HepG2 (cell line): ENCODE measurements around the gene CDK10. TPM values are rescaled to one million over a fixed set of nuclear protein-coding genes. Genes with fewer than 3 reads are reported as not detected.
A peak's percentile ranks its signal among the peaks of the same experiment; 100 is the strongest.

Source experiments
- GATA4 ChIP-seq: sonication (generic); IDR thresholded peaks from 2 replicates; pipeline ENCODE4 v1.6.1; 2016; ENCODE audit warnings: antibody characterized with exemption, low read depth, borderline replicate concordance
- KDM5A ChIP-seq: fragments of 200-600 bp; sonication (generic); IDR thresholded peaks from 2 replicates; pipeline ENCODE4 v1.7.0; 2018; ENCODE audit warnings: antibody characterized with exemption, mild to moderate bottlenecking, low read length, borderline replicate concordance
- MYPOP ChIP-seq: sonication (generic); formaldehyde crosslinking; IDR thresholded peaks from 2 replicates; pipeline ENCODE4 v1.8.1; 2023; ENCODE audit warnings: mild to moderate bottlenecking, moderate library complexity, missing genetic modification reagents
- NBN ChIP-seq: fragments of 450-650 bp; conservative IDR thresholded peaks from 2 replicates; pipeline ENCODE4 v1.6.1; 2017
- NR2F6 ChIP-seq, 2 experiments: IDR thresholded peaks; 2 replicates each; pipeline ENCODE4 v1.6.1; 2016; ENCODE audit warnings: antibody characterized with exemption in 1 of 2, mild to moderate bottlenecking in 1 of 2
- SMARCC2 ChIP-seq: fragments of 450-650 bp; IDR thresholded peaks from 2 replicates; pipeline ENCODE4 v1.6.1; 2017; ENCODE audit warnings: antibody characterized with exemption, mild to moderate bottlenecking
- ZBTB25 ChIP-seq: IDR thresholded peaks from 2 replicates; pipeline ENCODE4 v1.6.1; 2018; ENCODE audit warnings: missing genetic modification reagents
- ZBTB3 ChIP-seq: sonication (generic); formaldehyde crosslinking; IDR thresholded peaks from 2 replicates; pipeline ENCODE4 v1.4.0; 2020; ENCODE audit warnings: low read depth, mild to moderate bottlenecking, moderate library complexity, missing genetic modification reagents, borderline replicate concordance
- ZBTB37 ChIP-seq: sonication (generic); formaldehyde crosslinking; IDR thresholded peaks from 2 replicates; pipeline ENCODE4 v1.4.0; 2020; ENCODE audit warnings: mild to moderate bottlenecking, missing genetic modification reagents
- ZNF101 ChIP-seq: sonication (generic); formaldehyde crosslinking; IDR thresholded peaks from 2 replicates; pipeline ENCODE4 v1.4.0; 2020; ENCODE audit warnings: mild to moderate bottlenecking, low read depth, missing genetic modification reagents, borderline replicate concordance
- ZNF12 ChIP-seq: sonication (generic); formaldehyde crosslinking; IDR thresholded peaks from 2 replicates; pipeline ENCODE4 v1.5.0; 2020; ENCODE audit warnings: missing genetic modification reagents
- ZNF431 ChIP-seq: sonication (generic); formaldehyde crosslinking; IDR thresholded peaks from 2 replicates; pipeline ENCODE4 v1.9.0; 2022; ENCODE audit warnings: missing genetic modification reagents, low read depth, mild to moderate bottlenecking, borderline replicate concordance
- ZNF724P ChIP-seq: sonication (generic); formaldehyde crosslinking; IDR thresholded peaks from 2 replicates; pipeline ENCODE4 v1.8.0; 2022; ENCODE audit warnings: missing genetic modification reagents, borderline replicate concordance
- ZNF740 ChIP-seq: sonication (generic); formaldehyde crosslinking; IDR thresholded peaks from 2 replicates; pipeline ENCODE4 v1.4.0; 2020; ENCODE audit warnings: missing genetic modification reagents
- ZNF746 ChIP-seq: sonication (generic); formaldehyde crosslinking; IDR thresholded peaks from 2 replicates; pipeline ENCODE4 v1.8.0; 2022; ENCODE audit warnings: mild to moderate bottlenecking, missing genetic modification reagents
- ZNF784 ChIP-seq: sonication (generic); formaldehyde crosslinking; IDR thresholded peaks from 2 replicates; pipeline ENCODE4 v1.5.1; 2020; ENCODE audit warnings: missing genetic modification reagents, mild to moderate bottlenecking, borderline replicate concordance
- polyA plus RNA-seq, 8 experiments: library from polyadenylated mRNA; depleted of rRNA in 3 of 8; stranded (reverse) in 7 of 8; unstranded in 1 of 8; fragments of >200 nt; fragmentation: Illumina TruSeq in 4 of 8; extraction: Trizol in 4 of 8; gene quantifications; 2 replicates each; pipeline versions ENCODE4 v1.2.1 to v1.2.3, GENCODE V29; 2011 to 2016; ENCODE audit warnings: low read depth in 4 of 8, missing spikeins in 1 of 8, mixed read lengths in 1 of 8; ENCODE audit not compliant: insufficient read depth in 1 of 8
- total RNA-seq, 5 experiments: library from RNA; depleted of rRNA; stranded (reverse); fragments of >200 nt; fragmentation: Illumina TruSeq; extraction: Trizol; gene quantifications; 2 replicates each; pipeline ENCODE4 v1.2.3, GENCODE V29; 2016; ENCODE audit warnings: low read depth in 1 of 5
- TF ChIP-seq, protein P1 (sequence below): IDR thresholded peaks from 2 replicates; pipeline ENCODE4 v1.6.1; 2016; ENCODE audit warnings: missing compliant biosample characterization, missing genetic modification reagents, borderline replicate concordance
- TF ChIP-seq, protein P2 (sequence below): sonication (generic); formaldehyde crosslinking; IDR thresholded peaks from 2 replicates; pipeline ENCODE4 v1.8.0; 2022; ENCODE audit warnings: mild to moderate bottlenecking, missing genetic modification reagents, moderate library complexity
- TF ChIP-seq, protein P3 (sequence below): fragments of 450-650 bp; IDR thresholded peaks from 2 replicates; pipeline ENCODE4 v1.6.1; 2016

The CDK10 gene
- total and polyA plus RNA-seq, 2 of the 13 experiments (the other 11 are each of a cell fraction or from before 2014, with no cell fraction given): 2.5 to 3.9 TPM

- TF ChIP-seq, protein P1, sequence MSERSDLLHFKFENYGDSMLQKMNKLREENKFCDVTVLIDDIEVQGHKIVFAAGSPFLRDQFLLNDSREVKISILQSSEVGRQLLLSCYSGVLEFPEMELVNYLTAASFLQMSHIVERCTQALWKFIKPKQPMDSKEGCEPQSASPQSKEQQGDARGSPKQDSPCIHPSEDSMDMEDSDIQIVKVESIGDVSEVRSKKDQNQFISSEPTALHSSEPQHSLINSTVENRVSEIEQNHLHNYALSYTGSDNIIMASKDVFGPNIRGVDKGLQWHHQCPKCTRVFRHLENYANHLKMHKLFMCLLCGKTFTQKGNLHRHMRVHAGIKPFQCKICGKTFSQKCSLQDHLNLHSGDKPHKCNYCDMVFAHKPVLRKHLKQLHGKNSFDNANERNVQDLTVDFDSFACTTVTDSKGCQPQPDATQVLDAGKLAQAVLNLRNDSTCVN (CRISPR knock-in tag): peak; percentile 81
- TF ChIP-seq ZBTB25 (CRISPR knock-in tag) (peak; percentile 97), ZNF740 (CRISPR knock-in tag) (peak; percentile 94), ZNF724P (CRISPR knock-in tag) (peak; percentile 99), MYPOP (CRISPR knock-in tag) (peak; percentile 98), NBN (no peak), GATA4 (peak; percentile 76; the same call in 1 of the 2 replicates), ZBTB3 (CRISPR knock-in tag) (peak; percentile 78), ZNF784 (CRISPR knock-in tag) (peak; percentile 97), ZNF12 (CRISPR knock-in tag) (peak; percentile 94), NR2F6 (IDR thresholded peaks at IDR 0.05) (peak; percentile 68), NR2F6 (CRISPR knock-in tag; IDR thresholded peaks at IDR 0.05) (peak; percentile 92), SMARCC2 (no peak), KDM5A (no peak; the same call in 1 of the 2 replicates), ZNF101 (CRISPR knock-in tag) (peak; percentile 96; the same call in 1 of the 2 replicates), ZNF431 (CRISPR knock-in tag) (peak; percentile 98; the same call in 1 of the 2 replicates), ZBTB37 (CRISPR knock-in tag) (peak; percentile 86; the same call in 1 of the 2 replicates), ZNF746 (peak; percentile 95)
- TF ChIP-seq, protein P2, sequence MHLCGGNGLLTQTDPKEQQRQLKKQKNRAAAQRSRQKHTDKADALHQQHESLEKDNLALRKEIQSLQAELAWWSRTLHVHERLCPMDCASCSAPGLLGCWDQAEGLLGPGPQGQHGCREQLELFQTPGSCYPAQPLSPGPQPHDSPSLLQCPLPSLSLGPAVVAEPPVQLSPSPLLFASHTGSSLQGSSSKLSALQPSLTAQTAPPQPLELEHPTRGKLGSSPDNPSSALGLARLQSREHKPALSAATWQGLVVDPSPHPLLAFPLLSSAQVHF: peak; percentile 91
- TF ChIP-seq, protein P3, sequence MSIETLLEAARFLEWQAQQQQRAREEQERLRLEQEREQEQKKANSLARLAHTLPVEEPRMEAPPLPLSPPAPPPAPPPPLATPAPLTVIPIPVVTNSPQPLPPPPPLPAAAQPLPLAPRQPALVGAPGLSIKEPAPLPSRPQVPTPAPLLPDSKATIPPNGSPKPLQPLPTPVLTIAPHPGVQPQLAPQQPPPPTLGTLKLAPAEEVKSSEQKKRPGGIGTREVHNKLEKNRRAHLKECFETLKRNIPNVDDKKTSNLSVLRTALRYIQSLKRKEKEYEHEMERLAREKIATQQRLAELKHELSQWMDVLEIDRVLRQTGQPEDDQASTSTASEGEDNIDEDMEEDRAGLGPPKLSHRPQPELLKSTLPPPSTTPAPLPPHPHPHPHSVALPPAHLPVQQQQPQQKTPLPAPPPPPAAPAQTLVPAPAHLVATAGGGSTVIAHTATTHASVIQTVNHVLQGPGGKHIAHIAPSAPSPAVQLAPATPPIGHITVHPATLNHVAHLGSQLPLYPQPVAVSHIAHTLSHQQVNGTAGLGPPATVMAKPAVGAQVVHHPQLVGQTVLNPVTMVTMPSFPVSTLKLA: peak; percentile 99
Observed at GRCh38 chr16:89687092-89687940, 827 bp downstream of the CDK10 start (continued).
